Skeletal muscle satellite cell (primary cell): ENCODE data around the gene OR6B1.
"Not testable (repeated sequence)": the region's sequence is repeated elsewhere in the genome, so short reads cannot be mapped to it uniquely, and the experiment has no call there.

Experiments used
- H3K27me3 ChIP-seq: 2 replicates; pipeline ENCODE4 v1.7.0; 2013; ENCODE audit warnings: low read length; ENCODE audit not compliant: control insufficient read depth, insufficient read depth
- H3K36me3 ChIP-seq: 2 replicates; pipeline ENCODE4 v1.7.0; 2013; ENCODE audit warnings: mild to moderate bottlenecking, control low read depth, low read length; ENCODE audit not compliant: insufficient read depth
- H3K4me1 ChIP-seq: 2 replicates; pipeline ENCODE4 v1.7.0; 2013; ENCODE audit warnings: low read length; ENCODE audit not compliant: control insufficient read depth, insufficient read depth
- H3K4me2 ChIP-seq: 2 replicates; pipeline ENCODE4 v1.7.0; 2013; ENCODE audit warnings: mild to moderate bottlenecking, low read length
- H3K4me3 ChIP-seq: 2 replicates; pipeline ENCODE4 v1.7.0; 2013; ENCODE audit warnings: low read length
- H3K9ac ChIP-seq: 2 replicates; pipeline ENCODE4 v1.7.0; 2013; ENCODE audit warnings: mild to moderate bottlenecking, low read depth, low read length, moderate library complexity
- H3K9me3 ChIP-seq: replicated peaks from 2 replicates; pipeline ENCODE4 v1.7.0; 2013; ENCODE audit warnings: mild to moderate bottlenecking, control low read depth, low read length

The OR6B1 gene

GRCh38 chr7:144050093-144050492 lies 50.0 kb downstream of the OR6B1 start:
- no peaks in the 10 kb centered on the region for H3K4me1 ChIP-seq
- H3K9ac ChIP-seq = no peak overlapping the region
- no peaks in the 10 kb centered on the region for H3K36me3 ChIP-seq
- H3K4me2 ChIP-seq = no peak overlapping the region
- no peaks in the 10 kb centered on the region for H3K9me3 ChIP-seq
- no peak overlapping the region for H3K4me3 ChIP-seq
- peaks cover 10% of the 10 kb centered on the region for H3K27me3 ChIP-seq

- H3K4me2 ChIP-seq, H3K27me3 ChIP-seq, H3K4me3 ChIP-seq: not testable (repeated sequence)
These were observed 50.8 kb downstream of the OR6B1 start for GRCh38 chr7:144050884-144051283.

GRCh38 chr7:144057954-144058353 lies 57.8 kb downstream of the OR6B1 start:
- Histone ChIP-seq H3K9ac (no peak overlapping the region), H3K9me3 (no peaks in the 10 kb centered on the region), H3K4me1 (no peaks in the 10 kb centered on the region), H3K4me3 (no peak overlapping the region), H3K4me2 (no peak overlapping the region), H3K27me3 (no peaks in the 10 kb centered on the region), H3K36me3 (no peaks in the 10 kb centered on the region)

More at GRCh38 chr7:144050884-144051283, 50.8 kb downstream of the OR6B1 start:
- H3K9ac ChIP-seq, H3K36me3 ChIP-seq, H3K9me3 ChIP-seq, H3K4me1 ChIP-seq: not testable (repeated sequence)
